Effector memory CD4-positive, alpha-beta T cell (primary cell): ENCODE results near the gene NEURL1B.
A peak's percentile ranks its signal among the peaks of the same experiment; 100 is the strongest.

ENCODE experiments used
- DNase-seq, 3 donors: peaks; one replicate each; pipeline ENCODE4 v3.0.0-alpha.2; 2020
- H3K27ac ChIP-seq: 2 replicates; pipeline ENCODE4 v1.7.0; 2013; ENCODE audit warnings: mild to moderate bottlenecking, low read length, moderate library complexity; ENCODE audit not compliant: insufficient read depth, poor library complexity, severe bottlenecking
- H3K27me3 ChIP-seq: replicated peaks from 2 replicates; pipeline ENCODE4 v1.7.0; 2013; ENCODE audit warnings: mild to moderate bottlenecking, low read length; ENCODE audit not compliant: insufficient read depth, control insufficient read depth, poor library complexity, severe bottlenecking
- H3K36me3 ChIP-seq: 2 replicates; pipeline ENCODE4 v1.7.0; 2013; ENCODE audit warnings: mild to moderate bottlenecking, low read length, moderate library complexity; ENCODE audit not compliant: control insufficient read depth, insufficient read depth
- H3K4me1 ChIP-seq: 2 replicates; pipeline ENCODE4 v1.7.0; 2013; ENCODE audit warnings: low read length, mild to moderate bottlenecking; ENCODE audit not compliant: control insufficient read depth, insufficient read depth, poor library complexity, severe bottlenecking
- H3K4me3 ChIP-seq: 2 replicates; pipeline ENCODE4 v1.7.0; 2013; ENCODE audit warnings: low read length, low read depth, mild to moderate bottlenecking; ENCODE audit not compliant: insufficient read depth, poor library complexity, severe bottlenecking
- H3K9me3 ChIP-seq: 2 replicates; pipeline ENCODE4 v1.7.0; 2013; ENCODE audit warnings: mild to moderate bottlenecking, low read length, moderate library complexity; ENCODE audit not compliant: control insufficient read depth

NEURL1B gene

DNA sequence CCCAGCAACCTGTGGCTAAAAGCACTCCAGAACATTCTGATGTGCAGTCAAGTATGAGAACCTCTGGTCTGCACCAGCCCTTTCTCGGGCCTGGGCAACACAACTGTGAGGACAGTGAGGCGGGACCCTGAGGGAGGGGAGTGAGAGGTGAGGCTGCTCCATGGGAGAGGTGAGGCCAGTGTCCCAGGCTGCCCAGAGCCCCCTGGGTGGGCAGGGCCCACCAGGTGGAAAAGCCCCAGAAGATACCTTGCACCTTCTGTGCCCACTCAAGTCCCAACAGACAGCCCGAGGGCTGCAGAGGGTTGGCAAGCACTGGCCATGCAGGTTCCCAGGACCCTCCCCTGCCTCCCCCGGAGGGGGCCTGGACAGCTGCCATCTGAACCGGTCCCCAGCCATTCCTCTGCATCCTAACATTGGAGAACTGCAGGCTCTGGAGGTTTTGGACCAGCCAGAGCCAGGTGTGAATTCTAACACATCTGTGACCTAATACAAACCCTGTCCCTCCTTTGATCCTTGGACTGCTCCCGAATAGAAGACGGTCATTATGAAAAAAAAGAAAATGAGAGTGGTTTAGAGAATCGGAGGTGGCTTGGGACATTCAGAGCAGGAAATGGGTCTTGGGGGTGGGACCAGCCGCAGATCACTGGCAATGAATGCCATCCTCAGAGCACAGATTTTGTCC is 72.9 kb downstream of the NEURL1B start:
- Histone ChIP-seq H3K4me3 (no peak overlapping the region), H3K4me1 (peaks cover 4% of the 10 kb centered on the region), H3K36me3 (no peaks in the 10 kb centered on the region), H3K9me3 (no peaks in the 10 kb centered on the region), H3K27me3 (no peaks in the 10 kb centered on the region), H3K27ac (no peak overlapping the region)
- DNase-seq, result no peak

DNA sequence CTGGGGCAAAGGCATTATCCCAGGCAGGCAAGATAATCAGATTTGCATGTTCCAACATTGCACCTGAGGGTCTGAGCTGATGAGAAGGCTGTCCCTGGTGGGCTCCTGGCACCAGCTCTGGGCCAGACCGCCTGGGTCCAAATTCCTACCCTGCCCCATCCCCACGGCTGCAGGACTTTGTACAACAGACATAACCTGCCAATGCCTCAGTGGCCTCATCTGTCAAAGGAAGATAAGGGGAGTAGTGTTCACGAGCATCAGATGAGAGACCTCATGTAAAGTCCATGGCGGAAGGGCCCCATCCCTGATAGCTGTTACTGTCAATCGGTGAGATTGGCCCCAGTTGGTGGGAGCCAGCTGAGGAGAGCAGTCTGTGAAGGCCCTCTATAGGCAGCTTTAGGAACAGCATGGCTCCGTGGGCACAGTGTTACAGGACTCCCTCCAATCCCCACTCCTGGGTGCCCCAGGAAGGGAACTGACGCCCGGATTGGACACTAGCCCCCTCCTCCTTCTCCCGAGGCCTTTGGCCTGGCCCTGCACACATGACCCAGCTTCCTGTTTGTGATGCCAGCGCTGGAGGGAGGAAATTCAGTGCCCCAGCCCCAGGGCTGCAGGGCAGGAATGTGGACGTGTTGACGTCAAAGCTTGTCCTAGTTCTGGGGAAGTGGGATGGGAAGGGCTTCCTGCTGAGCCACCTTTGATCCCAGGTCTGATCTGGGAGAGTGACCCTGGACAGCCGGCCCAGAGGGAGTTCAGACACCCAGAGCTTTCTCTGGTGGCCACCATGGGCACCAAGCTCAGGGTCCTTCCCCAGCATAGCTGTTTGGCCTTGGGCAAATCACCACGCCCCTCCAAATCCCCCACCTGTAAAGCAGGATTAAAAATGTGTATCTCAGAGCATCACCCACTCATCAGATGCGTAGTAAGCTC is 73.7 kb downstream of the NEURL1B start:
- Histone ChIP-seq H3K36me3 (no peaks in the 10 kb centered on the region), H3K27ac (no peak overlapping the region), H3K4me1 (peaks cover 4% of the 10 kb centered on the region), H3K9me3 (no peaks in the 10 kb centered on the region), H3K27me3 (no peaks in the 10 kb centered on the region), H3K4me3 (no peak overlapping the region)
- peak; percentile 34 to 53 (median 34) for DNase-seq

- Histone ChIP-seq H3K4me3 (no peak overlapping the region), H3K9me3 (no peaks in the 10 kb centered on the region), H3K27ac (no peak overlapping the region), H3K27me3 (no peaks in the 10 kb centered on the region), H3K4me1 (peaks cover 4% of the 10 kb centered on the region), H3K36me3 (no peaks in the 10 kb centered on the region)
- DNase-seq, result no peak
Observed at GRCh38 chr5:172715421-172715780, 74.3 kb downstream of the NEURL1B start.

DNA sequence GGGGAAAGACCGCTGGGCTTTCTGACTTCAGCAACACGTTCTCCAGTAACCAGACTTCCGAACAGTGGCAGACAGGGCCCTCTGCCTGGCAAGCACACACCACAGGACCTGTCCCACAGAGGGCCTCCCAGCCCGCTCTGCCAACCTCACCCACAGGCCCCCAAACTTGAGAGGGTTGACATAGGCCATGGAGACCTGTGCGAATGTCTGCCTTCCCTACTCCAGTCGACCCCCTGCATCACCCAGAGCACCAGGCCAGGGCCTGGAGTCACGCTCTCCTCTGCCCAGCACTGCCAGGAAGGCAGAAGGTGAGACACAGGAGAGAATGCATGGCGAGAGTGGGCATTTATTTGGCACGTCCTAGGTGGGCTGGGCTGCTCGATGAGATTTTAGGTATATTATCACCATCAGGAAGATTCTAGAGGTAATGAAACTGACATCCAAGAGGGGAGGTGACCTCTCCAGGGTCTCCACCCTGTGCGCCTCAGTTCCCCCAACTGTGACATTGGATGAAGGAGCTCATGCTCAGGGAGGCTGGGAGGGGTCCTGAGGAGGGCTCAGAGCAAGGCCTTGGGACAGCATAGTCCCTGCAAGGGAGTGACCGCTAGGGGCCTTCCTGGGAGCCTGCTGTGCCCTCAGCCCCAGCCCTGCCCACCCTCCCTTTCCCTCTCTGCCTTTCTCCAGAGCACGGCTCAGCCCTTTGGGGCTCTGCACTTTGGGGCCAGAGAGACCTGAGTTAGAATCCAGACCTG is 75.0 kb downstream of the NEURL1B start:
- Histone ChIP-seq H3K36me3 (no peaks in the 10 kb centered on the region), H3K27ac (no peak overlapping the region), H3K27me3 (no peaks in the 10 kb centered on the region), H3K4me3 (no peak overlapping the region), H3K9me3 (no peaks in the 10 kb centered on the region), H3K4me1 (peaks cover 4% of the 10 kb centered on the region)
- no peak for DNase-seq

DNA sequence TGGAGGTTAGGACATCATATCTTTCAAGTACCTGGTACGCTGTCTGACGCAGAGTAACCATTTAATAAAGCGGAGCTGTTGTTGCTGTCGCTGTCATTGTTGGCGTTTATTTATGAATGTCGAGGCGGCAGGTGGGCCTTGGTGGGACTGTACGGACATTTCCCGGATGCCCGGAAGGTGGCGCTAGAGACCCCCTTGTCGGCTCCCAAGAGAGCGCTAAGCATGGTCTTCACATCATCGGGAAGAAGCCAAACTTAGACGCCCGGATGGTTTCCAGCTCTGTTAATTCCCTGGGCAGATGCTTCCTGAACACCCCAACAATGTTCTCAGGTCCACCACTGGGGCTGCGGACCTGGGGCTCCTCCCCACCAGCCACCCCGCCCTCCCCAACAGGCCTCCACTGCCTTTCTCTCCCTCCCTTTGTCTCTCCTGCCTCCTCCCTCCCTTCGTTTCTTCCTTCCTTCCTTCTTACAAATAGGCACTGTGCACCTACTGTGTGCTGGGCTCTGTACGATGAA is 75.8 kb downstream of the NEURL1B start:
- Histone ChIP-seq H3K36me3 (no peaks in the 10 kb centered on the region), H3K27ac (no peak overlapping the region), H3K9me3 (no peaks in the 10 kb centered on the region), H3K4me1 (peaks cover 8% of the 10 kb centered on the region), H3K27me3 (no peaks in the 10 kb centered on the region), H3K4me3 (no peak overlapping the region)
- DNase-seq, result peak; percentile 66 to 74 (median 69)

- H3K36me3 ChIP-seq, result no peaks in the 10 kb centered on the region
- no peak overlapping the region for H3K27ac ChIP-seq
- H3K27me3 ChIP-seq, result no peaks in the 10 kb centered on the region
- H3K9me3 ChIP-seq, result no peaks in the 10 kb centered on the region
- no peak for DNase-seq
- H3K4me1 ChIP-seq, result peaks cover 8% of the 10 kb centered on the region
- no peak overlapping the region for H3K4me3 ChIP-seq
Observed at GRCh38 chr5:172717481-172718195, 76.6 kb downstream of the NEURL1B start.

- Histone ChIP-seq H3K36me3 (no peaks in the 10 kb centered on the region), H3K27ac (no peak overlapping the region), H3K4me1 (peaks cover 8% of the 10 kb centered on the region), H3K4me3 (no peak overlapping the region), H3K9me3 (no peaks in the 10 kb centered on the region), H3K27me3 (no peaks in the 10 kb centered on the region)
- DNase-seq, result no peak
Observed at GRCh38 chr5:172718527-172719114, 77.6 kb downstream of the NEURL1B start.

DNA sequence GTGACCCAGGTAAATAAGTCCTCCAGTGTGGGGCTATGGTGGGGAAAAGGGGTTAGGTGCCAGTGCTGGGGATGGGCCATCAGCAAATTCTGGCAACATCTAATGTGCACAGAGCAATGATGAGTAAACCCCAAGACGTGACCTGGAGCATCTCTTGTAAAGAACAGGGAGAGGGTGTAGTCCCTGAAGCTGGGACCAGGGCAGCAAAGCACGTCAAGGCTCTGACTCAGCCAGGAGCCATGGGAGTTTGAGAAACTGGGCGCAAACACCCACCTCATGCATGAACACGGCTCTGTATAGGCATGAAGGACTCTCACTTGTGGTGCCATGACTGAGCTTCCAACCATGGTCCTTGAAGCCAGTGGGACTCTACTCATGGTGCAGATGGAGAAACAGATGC is 78.1 kb downstream of the NEURL1B start:
- H3K9me3 ChIP-seq, result no peaks in the 10 kb centered on the region
- no peaks in the 10 kb centered on the region for H3K27me3 ChIP-seq
- no peak overlapping the region for H3K4me3 ChIP-seq
- DNase-seq, result no peak
- H3K36me3 ChIP-seq, result no peaks in the 10 kb centered on the region
- H3K27ac ChIP-seq, result no peak overlapping the region
- H3K4me1 ChIP-seq, result peaks cover 8% of the 10 kb centered on the region

DNA sequence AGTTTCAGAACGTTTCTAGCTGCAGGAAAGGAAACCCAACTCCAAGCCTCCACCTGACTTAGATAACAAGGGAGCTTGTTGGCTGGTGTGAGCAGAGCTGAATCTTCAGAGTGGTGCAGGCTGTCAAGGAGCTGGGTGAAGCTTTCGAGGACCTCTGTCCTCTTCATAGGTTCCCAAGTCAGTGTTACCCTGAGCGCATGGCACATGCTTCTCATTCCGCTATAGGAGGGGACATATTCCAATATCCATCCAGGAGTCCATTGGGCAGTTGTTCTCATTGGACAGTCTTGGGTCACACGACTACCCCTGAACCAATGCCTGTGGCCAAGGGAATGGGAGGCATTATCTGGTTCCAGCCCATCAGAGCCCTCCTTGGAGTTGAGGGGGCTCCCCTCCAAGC is 79.6 kb downstream of the NEURL1B start:
- Histone ChIP-seq H3K4me3 (no peak overlapping the region), H3K4me1 (peaks cover 8% of the 10 kb centered on the region), H3K27me3 (no peaks in the 10 kb centered on the region), H3K9me3 (no peaks in the 10 kb centered on the region), H3K36me3 (no peaks in the 10 kb centered on the region), H3K27ac (no peak overlapping the region)
- DNase-seq, result no peak
